Cardiac atrium fibroblast (primary cell): ENCODE measurements around the gene IFNK. TPM values are rescaled to one million over a fixed set of nuclear protein-coding genes. Genes with fewer than 3 reads are reported as not detected.

Experiments used
- total RNA-seq: library from RNA; depleted of rRNA; stranded (reverse); fragments of >200 nt; gene quantifications from 2 replicates; pipeline ENCODE4 v1.2.3, GENCODE V29; 2015

IFNK gene, protein sequence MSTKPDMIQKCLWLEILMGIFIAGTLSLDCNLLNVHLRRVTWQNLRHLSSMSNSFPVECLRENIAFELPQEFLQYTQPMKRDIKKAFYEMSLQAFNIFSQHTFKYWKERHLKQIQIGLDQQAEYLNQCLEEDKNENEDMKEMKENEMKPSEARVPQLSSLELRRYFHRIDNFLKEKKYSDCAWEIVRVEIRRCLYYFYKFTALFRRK
- not detected in 2 replicates for total RNA-seq

DNA sequence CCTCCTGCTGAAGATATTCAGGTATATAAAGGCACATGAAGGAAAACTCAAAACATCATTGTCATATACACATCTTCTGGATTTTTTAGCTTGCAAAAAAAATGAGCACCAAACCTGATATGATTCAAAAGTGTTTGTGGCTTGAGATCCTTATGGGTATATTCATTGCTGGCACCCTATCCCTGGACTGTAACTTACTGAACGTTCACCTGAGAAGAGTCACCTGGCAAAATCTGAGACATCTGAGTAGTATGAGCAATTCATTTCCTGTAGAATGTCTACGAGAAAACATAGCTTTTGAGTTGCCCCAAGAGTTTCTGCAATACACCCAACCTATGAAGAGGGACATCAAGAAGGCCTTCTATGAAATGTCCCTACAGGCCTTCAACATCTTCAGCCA, at the start of gene IFNK:
IFNK (plus strand) TSS at position 55 of the 400 bp plus-strand sequence; CDS start at position 102, 47 bp downstream.

DNA sequence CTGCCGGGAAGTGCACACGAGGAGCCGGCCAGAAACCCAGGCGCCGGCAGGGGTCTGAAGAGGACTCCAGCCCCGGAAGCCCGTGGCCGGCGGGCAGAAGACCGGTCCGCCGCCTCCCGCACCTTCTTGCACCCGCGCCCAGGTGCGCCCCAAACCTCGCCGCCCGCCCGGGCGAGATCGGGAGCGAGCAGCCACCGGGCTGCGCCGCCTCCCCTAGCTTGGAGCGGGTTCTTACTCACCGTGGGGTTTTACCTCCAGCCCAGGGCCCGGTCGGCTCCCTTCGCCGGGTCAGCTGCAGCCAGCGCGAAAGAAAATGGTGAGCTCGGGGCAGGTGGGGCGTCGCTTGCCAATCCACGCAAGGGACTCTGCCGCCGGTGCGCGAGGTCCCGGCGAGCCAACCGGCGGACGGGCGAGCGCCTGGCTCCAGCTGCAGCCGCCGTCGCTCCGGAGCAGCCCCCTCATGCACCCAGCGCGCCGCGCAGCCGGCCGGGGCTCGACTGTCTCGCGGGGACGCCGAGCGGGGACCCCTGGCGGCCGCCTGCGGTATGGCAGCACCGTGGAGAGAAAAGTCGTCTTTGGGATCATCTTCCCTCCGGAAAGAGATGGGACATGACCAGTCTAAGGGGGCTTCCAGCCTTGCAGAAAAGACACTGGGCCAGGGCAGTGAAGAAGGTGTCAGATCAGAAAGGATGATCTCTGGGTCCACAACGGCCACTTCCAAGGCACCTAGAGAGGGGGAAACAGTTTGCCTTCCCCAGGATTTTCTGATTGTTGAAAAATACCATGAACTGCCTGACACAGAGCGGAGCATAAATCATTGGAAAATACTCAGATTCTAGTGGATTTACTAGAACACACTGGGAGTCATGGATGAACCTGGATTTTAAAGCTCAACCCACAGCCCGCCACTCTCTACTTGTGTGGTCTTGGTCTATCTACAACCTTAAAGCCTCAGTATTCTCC, 5.5 kb downstream of the IFNK start, which contains the start of gene MOB3B:
MOB3B (minus strand) TSS at position 499 of the 963 bp plus-strand sequence. CDS start 74,264 bp downstream, outside the sequence.

DNA sequence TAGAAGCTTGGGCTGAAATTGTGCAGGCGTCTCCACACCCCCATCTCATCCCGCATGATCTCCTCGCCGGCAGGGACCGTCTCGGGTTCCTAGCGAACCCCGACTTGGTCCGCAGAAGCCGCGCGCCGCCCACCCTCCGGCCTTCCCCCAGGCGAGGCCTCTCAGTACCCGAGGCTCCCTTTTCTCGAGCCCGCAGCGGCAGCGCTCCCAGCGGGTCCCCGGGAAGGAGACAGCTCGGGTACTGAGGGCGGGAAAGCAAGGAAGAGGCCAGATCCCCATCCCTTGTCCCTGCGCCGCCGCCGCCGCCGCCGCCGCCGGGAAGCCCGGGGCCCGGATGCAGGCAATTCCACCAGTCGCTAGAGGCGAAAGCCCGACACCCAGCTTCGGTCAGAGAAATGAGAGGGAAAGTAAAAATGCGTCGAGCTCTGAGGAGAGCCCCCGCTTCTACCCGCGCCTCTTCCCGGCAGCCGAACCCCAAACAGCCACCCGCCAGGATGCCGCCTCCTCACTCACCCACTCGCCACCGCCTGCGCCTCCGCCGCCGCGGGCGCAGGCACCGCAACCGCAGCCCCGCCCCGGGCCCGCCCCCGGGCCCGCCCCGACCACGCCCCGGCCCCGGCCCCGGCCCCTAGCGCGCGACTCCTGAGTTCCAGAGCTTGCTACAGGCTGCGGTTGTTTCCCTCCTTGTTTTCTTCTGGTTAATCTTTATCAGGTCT, 49.0 kb downstream of the IFNK start, which contains the start of gene C9orf72:
C9orf72 (minus strand) TSS at position 564 of the 716 bp plus-strand sequence. CDS start 6,361 bp downstream, outside the sequence.

Other genes with a start within 250 kb of the IFNK start
- gene EQTN, start 227.1 kb upstream of the IFNK start, total RNA-seq: not detected in 2 replicates
- gene MOB3B, start 5.5 kb downstream of the IFNK start, total RNA-seq: 0.16 and 0.18 TPM in 2 replicates
- 5.8 TPM in 2 replicates for gene C9orf72, start 49.2 kb downstream of the IFNK start, total RNA-seq